ENCODE data around the gene TAF8.

DNA sequence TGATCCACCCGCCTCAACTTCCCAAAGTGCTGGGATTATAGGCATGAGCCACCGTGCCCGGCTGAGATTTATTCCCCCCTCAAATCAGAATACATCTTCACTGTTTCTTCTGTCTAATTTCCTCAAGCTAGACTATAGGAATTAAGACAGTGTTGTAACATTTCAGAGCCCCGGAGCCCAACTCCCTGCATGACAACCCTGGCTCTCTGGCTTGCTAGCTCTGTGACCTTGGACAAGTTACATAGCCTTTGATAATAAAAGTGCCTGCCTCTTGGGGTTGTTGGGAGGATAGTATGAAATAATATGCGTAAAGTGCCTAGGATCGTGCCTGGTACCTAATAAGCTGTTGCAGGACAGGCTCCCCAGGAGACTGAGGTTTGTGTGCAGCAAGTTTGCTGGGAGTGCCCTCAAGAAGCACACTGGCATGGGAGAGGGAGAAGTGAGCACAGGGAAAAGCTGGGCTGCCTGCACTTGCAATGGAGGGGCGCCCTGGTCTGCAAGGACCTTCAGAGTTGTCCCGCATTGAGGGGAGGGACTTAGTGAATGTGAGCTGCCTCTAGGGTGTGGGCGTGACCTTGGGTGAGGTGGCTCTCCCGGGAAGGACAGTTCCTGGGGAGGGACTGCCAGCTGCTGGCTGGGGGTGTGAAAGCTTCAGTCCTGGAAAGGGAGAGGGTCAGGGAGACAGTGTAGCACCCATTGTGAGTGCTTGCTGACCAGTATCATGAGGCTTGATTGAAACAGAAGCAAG lies 43.4 kb downstream of the TAF8 start:
- TF ChIP-seq CTCF (IDR thresholded peaks at IDR 0.05) (no peak), POLR2A (IDR thresholded peaks at IDR 0.05) (no peak)

Measured in lower leg skin (tissue), 3 donors.